Left ventricle myocardium inferior (tissue), 1 donor: ENCODE measurements around the gene LSR. TPM values are rescaled to one million over a fixed set of nuclear protein-coding genes. Genes with fewer than 3 reads are reported as not detected.

Experiments used
- DNase-seq: peaks from one replicate; pipeline ENCODE4 v3.0.0-alpha.2; 2020
- H3K27ac ChIP-seq: fragments of 200-600 bp; replicated peaks from 2 replicates; pipeline ENCODE4 v1.8.0; 2021
- H3K27me3 ChIP-seq: fragments of 200-600 bp; 2 replicates; pipeline ENCODE4 v1.8.0; 2021; ENCODE audit warnings: low read depth
- H3K36me3 ChIP-seq: fragments of 200-600 bp; 2 replicates; pipeline ENCODE4 v1.8.0; 2021
- H3K4me1 ChIP-seq: fragments of 200-600 bp; 2 replicates; pipeline ENCODE4 v1.8.0; 2021
- H3K4me3 ChIP-seq: fragments of 200-600 bp; 2 replicates; pipeline ENCODE4 v1.8.0; 2021; ENCODE audit warnings: mild to moderate bottlenecking, moderate library complexity
- H3K9me3 ChIP-seq: fragments of 200-600 bp; replicated peaks from 2 replicates; pipeline ENCODE4 v1.8.0; 2021
- intact Hi-C: fragments of 100-400 bp; cut with micrococcal nuclease; formaldehyde crosslinking; loops from one replicate; pipeline ENCODE4 v1.11.0; 2022
- long read RNA-seq: library from polyadenylated mRNA; unstranded; transcript quantifications from one replicate; pipeline ENCODE4 v2.0.0, GENCODE V29; 2021
- total RNA-seq: library from RNA; stranded (reverse); fragmentation: NEBNext Ultra II Directional; extraction: Animal tissue kit (Norgen Biotek cat#: 25700); gene quantifications from one replicate; pipeline ENCODE4 v1.2.1, GENCODE V29; 2021
- TF ChIP-seq, protein P1 (sequence below): fragments of 200-600 bp; IDR thresholded peaks from 2 replicates; pipeline ENCODE4 v1.8.0; 2021; ENCODE audit warnings: antibody characterized with exemption, mild to moderate bottlenecking, borderline replicate concordance
- donor health status: DM: no; HTN: yes; CAD: no; lungs with severe emphysema.

LSR gene, protein sequence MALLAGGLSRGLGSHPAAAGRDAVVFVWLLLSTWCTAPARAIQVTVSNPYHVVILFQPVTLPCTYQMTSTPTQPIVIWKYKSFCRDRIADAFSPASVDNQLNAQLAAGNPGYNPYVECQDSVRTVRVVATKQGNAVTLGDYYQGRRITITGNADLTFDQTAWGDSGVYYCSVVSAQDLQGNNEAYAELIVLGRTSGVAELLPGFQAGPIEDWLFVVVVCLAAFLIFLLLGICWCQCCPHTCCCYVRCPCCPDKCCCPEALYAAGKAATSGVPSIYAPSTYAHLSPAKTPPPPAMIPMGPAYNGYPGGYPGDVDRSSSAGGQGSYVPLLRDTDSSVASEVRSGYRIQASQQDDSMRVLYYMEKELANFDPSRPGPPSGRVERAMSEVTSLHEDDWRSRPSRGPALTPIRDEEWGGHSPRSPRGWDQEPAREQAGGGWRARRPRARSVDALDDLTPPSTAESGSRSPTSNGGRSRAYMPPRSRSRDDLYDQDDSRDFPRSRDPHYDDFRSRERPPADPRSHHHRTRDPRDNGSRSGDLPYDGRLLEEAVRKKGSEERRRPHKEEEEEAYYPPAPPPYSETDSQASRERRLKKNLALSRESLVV
- total RNA-seq, result 4.5 TPM
- long read RNA-seq, partial matches to known transcripts, result 4 of 14 reads
- long read RNA-seq, other reads (novel, unspliced or antisense), result 4 of 14 reads

DNA sequence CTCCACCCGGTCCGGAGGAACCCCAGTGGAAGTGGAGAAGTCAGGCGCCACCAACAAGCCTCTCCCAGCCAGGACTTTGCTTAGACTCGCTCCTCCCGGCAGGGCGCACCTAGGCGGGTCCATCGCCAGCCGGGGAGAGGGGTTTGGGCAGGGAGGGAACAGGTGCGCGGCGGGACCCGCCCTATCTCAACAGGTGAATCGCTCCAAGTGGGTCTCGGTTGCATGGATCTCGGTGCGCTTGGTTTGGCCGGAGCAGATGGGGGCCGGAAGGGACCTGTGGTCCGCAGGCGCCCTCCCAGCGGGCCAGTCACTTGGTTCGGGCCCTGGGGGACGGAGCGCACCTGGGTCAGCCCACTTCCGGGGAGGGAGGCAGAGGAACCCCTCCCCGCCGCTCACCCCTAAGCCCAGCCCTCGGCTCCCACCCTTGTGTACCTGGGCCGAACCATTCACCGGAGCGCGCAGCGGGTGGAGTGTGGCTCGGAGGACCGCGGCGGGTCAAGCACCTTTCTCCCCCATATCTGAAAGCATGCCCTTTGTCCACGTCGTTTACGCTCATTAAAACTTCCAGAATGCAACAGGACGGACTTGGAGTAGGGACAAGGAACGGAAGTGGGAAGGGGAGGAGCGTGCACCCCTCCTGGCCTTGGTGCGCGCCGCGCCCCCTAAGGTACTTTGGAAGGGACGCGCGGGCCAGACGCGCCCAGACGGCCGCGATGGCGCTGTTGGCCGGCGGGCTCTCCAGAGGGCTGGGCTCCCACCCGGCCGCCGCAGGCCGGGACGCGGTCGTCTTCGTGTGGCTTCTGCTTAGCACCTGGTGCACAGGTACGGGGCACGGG, at the start of gene LSR:
LSR (plus strand) TSS at position 693 of the 836 bp plus-strand sequence; CDS start at position 714, 21 bp downstream.
- peaks cover 53% of the 10 kb centered on the region for H3K27me3 ChIP-seq
- H3K27ac ChIP-seq, result peak within 1 kb of the TSS; percentile 69
- DNase-seq, result no peak
- peak within 1 kb of the TSS; percentile 67 for H3K4me3 ChIP-seq
- peaks cover 28% of the 10 kb centered on the region for H3K4me1 ChIP-seq
- peaks cover 13% of the 10 kb centered on the region for H3K9me3 ChIP-seq
- intact Hi-C loops, result no loop called here
- TF ChIP-seq, protein P1, sequence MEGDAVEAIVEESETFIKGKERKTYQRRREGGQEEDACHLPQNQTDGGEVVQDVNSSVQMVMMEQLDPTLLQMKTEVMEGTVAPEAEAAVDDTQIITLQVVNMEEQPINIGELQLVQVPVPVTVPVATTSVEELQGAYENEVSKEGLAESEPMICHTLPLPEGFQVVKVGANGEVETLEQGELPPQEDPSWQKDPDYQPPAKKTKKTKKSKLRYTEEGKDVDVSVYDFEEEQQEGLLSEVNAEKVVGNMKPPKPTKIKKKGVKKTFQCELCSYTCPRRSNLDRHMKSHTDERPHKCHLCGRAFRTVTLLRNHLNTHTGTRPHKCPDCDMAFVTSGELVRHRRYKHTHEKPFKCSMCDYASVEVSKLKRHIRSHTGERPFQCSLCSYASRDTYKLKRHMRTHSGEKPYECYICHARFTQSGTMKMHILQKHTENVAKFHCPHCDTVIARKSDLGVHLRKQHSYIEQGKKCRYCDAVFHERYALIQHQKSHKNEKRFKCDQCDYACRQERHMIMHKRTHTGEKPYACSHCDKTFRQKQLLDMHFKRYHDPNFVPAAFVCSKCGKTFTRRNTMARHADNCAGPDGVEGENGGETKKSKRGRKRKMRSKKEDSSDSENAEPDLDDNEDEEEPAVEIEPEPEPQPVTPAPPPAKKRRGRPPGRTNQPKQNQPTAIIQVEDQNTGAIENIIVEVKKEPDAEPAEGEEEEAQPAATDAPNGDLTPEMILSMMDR, result no peak
- no peaks in the 10 kb centered on the region for H3K36me3 ChIP-seq

DNA sequence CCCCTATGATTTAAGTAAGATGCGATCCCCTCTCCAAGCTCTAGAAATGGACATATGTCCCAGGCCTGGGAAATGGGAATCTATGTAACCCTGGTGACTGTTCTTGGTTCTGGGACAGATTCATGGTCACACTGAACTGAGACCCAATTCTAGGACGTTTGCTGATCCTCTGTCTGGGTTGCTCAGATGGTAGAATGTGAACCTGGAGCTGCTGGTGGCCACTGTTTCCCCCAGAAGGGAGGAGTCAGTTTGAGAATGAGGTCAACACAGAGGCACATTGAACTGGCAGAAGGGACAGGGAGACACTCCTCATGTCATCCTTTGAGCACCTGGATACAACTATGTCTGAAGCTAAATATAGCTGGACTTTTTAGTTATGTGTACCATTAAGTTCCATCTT, 49.3 kb upstream of the LSR start:
- no peak overlapping the region for H3K27ac ChIP-seq
- no peak for DNase-seq
- no peaks in the 10 kb centered on the region for H3K4me1 ChIP-seq
- H3K9me3 ChIP-seq, result no peaks in the 10 kb centered on the region
- no peaks in the 10 kb centered on the region for H3K36me3 ChIP-seq
- TF ChIP-seq, protein P1, result no peak
- peaks cover 16% of the 10 kb centered on the region for H3K27me3 ChIP-seq
- no peak overlapping the region for H3K4me3 ChIP-seq
- intact Hi-C loops, result no loop called here

DNA sequence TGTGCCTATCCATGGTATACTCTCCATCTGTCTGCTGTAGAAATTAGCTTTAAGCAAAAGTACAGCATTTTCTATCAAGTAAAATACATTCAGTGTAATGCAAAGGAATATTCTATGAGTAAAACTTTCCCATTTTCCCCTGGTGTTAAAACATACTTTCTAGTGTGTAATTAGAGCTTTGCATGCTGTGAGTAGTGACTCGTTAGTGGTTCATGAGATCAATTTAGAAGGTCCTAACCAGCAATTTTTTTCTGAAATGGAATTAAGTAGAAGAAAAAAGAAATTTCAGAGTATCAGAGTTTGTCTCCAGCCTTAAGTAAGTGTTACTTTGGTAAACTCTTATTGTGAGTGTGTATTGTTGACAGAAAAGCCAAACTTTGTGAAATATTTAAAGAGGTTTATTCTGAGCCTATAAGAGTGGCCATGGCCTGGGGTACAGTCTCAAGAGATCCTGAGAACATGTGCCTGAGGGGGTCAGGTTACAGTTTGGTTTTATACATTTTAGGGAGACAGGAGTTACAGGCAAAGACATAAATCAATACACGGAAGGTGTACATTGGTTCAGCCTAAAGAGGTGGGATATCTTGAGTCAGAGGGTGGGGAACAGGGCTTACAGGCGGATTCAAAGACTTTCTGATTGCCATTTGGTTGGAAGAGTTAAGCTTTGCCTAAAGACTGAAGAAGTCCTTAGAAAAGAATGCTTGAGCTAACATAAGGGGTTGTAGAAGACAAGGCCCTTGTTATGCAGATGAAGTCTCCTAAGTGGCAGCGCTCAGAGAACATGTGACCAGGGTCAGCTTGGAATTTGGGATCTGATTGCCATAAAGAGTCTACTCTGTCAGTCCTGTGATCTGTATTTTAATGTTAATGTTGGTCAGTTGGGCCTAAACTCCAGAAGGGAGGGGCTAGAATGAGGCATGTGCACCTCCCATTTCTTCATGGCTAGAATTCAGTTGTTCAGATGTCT, 45.8 kb upstream of the LSR start:
- H3K4me3 ChIP-seq, result no peak overlapping the region
- no peaks in the 10 kb centered on the region for H3K9me3 ChIP-seq
- no peak overlapping the region for H3K27ac ChIP-seq
- intact Hi-C loops, result no loop called here
- H3K4me1 ChIP-seq, result no peaks in the 10 kb centered on the region
- peaks cover 11% of the 10 kb centered on the region for H3K27me3 ChIP-seq
- TF ChIP-seq, protein P1, result no peak
- no peak for DNase-seq
- no peaks in the 10 kb centered on the region for H3K36me3 ChIP-seq

DNA sequence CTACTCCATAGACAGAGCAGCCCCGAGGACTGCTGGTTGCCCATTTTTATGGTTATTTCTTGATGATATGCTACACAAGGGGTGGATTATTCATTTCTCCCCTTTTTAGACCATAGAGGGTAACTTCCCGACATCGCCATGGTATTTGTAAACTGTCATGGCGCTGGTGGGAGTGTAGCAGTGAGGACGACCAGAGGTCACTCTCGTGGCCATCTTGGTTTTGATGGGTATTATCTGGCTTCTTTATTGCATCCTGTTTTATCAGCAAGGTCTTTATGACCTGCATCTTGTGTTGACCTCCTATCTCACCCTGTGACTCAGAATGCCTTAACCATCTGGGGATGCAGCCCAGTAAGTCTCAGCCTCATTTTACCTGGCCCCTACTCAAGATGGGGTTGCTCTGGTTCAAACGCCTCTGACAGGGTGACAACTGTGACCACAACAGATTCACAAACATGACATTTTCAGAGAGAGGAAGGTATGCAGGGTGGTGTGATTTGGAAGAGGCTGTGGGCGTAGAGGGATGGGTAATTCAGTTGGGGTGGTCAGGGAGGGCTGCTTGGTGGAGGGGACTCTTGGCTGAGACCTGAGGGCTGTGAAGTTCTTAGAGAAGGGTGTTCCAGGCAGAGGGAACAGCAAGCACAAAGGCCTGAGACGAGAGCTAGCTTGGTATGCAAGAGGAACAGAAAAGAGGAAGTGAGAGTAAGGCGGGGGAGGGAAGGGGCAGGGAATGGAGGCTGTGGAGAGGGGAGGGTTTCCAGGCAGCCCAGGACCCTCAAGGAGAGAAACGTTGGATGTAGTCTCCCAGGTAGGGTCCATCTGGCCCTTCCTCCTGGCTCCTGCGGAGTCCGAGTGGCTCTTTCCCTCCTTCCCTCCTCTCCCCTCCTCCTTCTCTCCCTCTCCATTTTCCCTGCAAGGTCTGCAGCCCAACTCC, 43.7 kb upstream of the LSR start:
- no peak for DNase-seq
- TF ChIP-seq, protein P1, result no peak
- Histone ChIP-seq H3K4me3 (no peak overlapping the region), H3K27me3 (no peaks in the 10 kb centered on the region), H3K36me3 (no peaks in the 10 kb centered on the region), H3K27ac (no peak overlapping the region), H3K4me1 (no peaks in the 10 kb centered on the region), H3K9me3 (no peaks in the 10 kb centered on the region)
- intact Hi-C loops, result no loop called here
